NCI-H1694 (cell line): ENCODE data around the gene DACT2.
"Not testable (repeated sequence)": the region's sequence is repeated elsewhere in the genome, so short reads cannot be mapped to it uniquely, and the experiment has no call there.

Experiments
- DNase-seq: peaks from one replicate; lab custom pipeline; 2025; lab: John Stamatoyannopoulos, UW

Gene DACT2

GRCh38 chr6:168318579-168319278 lies 848 bp downstream of the DACT2 start:
- no peak for DNase-seq

- no peak for DNase-seq
Observed at GRCh38 chr6:168318090-168318489, 1.5 kb downstream of the DACT2 start.

GRCh38 chr6:168315596-168315995 lies 4.0 kb downstream of the DACT2 start:
- DNase-seq, result no peak

GRCh38 chr6:168314948-168315347 lies 4.6 kb downstream of the DACT2 start:
- DNase-seq, result no peak

GRCh38 chr6:168314021-168314420 lies 5.6 kb downstream of the DACT2 start:
- no peak for DNase-seq

- DNase-seq, result no peak
Observed at GRCh38 chr6:168313431-168314011, 6.1 kb downstream of the DACT2 start.

- not testable (repeated sequence) for DNase-seq
Observed at GRCh38 chr6:168312125-168312507, 7.5 kb downstream of the DACT2 start.

- no peak for DNase-seq
Observed at GRCh38 chr6:168311410-168312124, 8.0 kb downstream of the DACT2 start.

- no peak for DNase-seq
Observed at GRCh38 chr6:168310945-168311344, 8.6 kb downstream of the DACT2 start.

GRCh38 chr6:168310403-168310802 lies 9.2 kb downstream of the DACT2 start:
- DNase-seq, result no peak

- DNase-seq, result no peak
Observed at GRCh38 chr6:168309997-168310396, 9.6 kb downstream of the DACT2 start.

- DNase-seq, result no peak
Observed at GRCh38 chr6:168309183-168309582, 10.4 kb downstream of the DACT2 start.

- no peak for DNase-seq
Observed at GRCh38 chr6:168308390-168309144, 11.0 kb downstream of the DACT2 start.

- no peak for DNase-seq
Observed at GRCh38 chr6:168307695-168308021, 11.9 kb downstream of the DACT2 start.

GRCh38 chr6:168307015-168307694 lies 12.4 kb downstream of the DACT2 start:
- no peak for DNase-seq

GRCh38 chr6:168305863-168306262 lies 13.7 kb downstream of the DACT2 start:
- no peak for DNase-seq

- DNase-seq, result no peak
Observed at GRCh38 chr6:168305096-168305749, 14.4 kb downstream of the DACT2 start.

GRCh38 chr6:168304752-168305015 lies 14.9 kb downstream of the DACT2 start:
- no peak for DNase-seq

- no peak for DNase-seq
Observed at GRCh38 chr6:168303982-168304751, 15.4 kb downstream of the DACT2 start.

GRCh38 chr6:168302534-168302933 lies 17.0 kb downstream of the DACT2 start:
- DNase-seq, result no peak
